ENCODE measurements around the gene PAOX.
A peak's percentile ranks its signal among the peaks of the same experiment; 100 is the strongest.

Gene PAOX

DNA sequence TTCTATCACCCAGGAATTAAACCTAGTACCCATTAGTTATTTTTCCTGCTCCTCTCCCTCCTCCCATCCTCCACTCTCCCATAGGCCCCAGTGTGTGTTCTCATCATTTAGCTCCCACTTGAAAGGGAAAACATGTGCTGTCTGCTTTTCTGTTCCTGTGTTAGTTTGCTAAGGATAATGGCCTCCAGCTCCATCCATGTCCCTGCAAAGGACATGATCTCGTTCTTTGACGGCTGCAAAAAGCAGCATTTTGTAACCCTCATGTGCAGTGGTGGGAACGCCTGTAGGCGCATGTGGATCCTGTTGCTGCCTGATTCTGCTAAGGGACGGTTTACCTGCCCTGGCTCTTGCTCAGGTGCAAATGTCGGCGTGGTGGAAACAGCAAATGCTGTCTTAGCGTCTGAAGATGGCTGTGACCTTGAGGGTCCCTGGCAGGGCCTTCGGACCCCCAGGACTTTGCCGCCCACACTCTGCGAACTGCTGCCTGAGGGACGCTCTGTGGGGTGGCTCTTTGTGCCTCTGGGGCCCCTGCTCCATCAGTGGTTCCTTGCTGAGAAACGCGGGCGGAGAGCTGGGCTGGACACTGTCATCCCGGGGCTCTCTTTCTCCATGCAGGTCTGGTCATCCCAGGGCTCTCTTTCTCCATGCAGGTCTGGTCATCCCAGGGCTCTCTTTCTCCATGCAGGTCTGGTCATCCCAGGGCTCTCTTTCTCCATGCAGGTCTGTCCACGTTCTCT lies 9.3 kb downstream of the PAOX start:
- DNase-seq: no peak

DNA sequence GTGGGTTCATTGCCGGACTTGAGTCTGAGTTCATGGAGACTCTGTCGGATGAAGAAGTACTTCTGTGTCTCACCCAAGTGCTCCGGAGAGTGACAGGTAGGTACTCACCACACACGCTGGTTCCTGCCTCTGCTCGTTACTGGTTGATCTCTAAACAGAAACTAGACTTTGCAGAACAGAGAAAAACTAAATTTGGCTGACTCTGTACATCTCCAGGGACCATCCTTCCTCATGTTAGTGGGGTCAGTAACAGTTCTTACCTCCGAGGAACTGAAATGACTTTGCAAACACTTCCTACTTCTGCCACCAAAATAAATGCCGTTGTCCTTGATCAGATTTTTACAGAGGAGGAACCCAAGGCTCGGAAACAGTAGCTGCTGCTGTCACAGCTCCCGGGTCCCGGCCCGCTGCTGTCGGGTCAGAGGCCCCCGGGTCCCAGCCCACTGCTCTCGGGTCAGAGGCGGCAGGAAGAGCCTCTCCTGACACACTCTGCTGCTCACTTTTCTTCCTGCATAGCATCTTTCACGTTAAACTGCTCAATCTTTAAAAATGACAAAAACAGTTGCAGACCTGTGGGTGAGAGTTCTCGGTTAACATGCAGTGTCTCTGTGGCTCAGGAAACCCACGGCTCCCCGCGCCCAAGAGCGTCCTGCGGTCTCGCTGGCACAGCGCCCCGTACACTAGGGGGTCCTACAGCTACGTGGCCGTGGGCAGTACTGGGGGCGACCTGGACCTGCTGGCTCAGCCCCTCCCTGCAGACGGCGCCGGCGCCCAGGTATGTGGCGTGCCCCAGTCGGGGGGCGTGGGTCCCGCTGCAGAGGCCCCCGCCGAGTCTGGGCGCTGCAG lies 10.1 kb downstream of the PAOX start:
- no peak for DNase-seq

DNA sequence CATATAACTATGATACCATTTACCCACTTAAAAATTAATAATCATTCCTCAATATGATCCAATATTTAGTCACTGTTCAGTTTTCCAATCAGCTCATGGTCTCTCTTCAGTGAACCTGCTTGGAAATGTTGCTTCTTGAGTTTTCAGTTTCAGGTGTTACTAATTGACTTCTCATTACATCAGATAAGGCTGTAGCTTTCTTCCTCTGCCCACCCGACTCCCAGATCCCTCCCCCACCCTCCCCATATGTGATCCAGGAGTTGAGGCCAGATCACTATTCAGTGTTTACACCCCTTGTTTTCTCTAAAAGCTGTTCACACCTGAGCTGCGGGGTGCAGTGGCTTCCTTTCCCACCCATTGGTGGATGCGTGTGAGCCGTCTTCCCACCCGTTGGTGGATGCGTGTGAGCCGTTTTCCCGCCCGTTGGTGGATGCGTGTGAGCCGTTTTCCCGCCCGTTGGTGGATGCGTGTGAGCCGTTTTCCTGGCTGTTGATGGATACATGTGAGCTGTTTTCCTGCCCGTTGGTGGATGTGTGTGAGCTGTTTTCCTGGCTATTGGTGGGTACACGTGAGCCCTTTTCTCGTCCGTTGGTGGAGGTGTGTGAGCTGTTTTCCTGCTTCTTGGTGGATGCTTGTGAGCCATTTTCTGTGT lies 11.7 kb downstream of the PAOX start:
- DNase-seq: no peak

DNA sequence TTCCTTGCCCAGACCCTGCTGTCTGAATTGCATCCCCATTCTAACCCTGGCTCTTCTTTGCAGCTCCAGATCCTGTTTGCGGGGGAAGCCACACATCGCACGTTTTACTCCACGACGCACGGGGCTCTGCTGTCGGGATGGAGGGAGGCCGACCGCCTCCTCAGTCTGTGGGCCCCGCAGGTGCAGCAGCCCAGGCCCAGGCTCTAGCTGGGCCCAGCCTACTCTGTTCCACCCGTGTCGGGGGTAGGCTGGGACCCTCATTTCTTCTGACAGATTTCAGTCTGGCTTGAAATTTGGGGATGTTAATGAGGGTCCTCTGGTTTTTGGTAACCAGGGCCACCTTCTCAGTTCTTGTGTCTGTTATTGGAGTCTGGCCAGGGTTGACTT lies 12.2 kb downstream of the PAOX start:
- DNase-seq: no peak

DNA sequence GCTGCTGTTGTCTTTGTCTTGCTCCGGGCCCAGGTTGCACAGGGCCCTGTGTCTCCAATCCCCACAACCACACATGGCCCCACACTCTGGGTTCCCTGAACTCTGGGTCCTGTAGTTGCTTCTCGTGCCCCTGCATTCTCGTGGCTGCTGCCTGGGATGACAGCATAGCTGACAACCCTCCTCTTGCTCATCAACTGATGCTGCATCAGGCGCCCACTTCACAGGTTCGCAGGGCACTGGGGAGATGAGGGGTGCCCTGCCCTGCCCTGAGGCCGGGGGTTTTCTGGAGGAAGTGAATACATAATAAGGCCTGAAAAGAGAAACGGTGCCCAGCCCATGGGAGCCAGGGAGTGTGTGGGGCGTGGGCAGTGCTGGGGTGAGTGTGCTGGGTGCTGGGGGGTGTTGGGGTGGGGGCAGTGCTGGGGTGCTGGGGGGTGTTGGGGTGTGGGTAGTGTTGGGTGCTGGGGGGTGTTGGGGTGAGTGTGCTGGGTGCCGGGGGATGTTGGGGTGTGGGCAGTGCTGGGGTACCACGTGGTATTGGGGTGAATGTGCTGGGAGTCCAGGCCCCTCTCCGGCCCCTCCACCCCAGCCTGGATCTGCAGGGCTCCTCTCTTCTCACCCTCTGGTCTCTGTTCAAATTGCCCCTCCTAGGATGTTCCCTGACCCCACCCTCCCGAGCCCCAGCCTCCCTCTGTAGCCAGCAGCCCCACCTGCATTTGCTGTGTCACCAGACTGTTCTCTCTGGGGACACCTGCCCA lies 12.9 kb downstream of the PAOX start:
- DNase-seq: no peak

DNA sequence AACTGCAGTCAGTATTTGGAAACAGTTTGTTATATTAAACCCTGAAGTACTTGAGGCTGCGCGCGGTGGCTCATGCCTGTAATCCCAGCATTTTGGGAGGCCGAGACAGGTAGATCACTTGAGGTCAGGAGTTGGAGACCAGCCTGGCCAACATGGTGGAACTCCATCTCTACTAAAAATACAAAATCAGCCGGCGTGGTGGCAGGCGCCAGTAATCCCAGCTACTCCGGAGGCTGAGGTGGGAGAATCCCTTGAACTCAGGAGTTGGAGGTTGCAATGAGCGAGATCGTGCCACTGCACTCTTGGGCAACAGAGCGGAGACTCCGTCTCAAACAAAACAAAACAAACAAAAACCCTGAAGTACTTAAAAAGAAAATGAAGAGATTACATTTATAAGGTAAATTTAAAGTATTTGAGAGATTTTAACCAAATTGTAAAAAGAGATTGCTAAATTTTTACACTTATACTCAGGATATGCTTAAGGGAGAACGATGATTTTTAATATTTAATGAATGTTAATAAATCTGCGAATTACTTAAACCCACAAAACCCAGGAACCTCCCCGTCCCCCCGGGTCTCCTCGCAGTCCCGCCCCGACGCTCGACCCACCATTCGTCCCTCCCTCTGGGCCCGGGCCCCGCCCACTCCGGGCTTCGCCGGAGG lies 14.5 kb downstream of the PAOX start:
- DNase-seq: peak; percentile 23

DNA sequence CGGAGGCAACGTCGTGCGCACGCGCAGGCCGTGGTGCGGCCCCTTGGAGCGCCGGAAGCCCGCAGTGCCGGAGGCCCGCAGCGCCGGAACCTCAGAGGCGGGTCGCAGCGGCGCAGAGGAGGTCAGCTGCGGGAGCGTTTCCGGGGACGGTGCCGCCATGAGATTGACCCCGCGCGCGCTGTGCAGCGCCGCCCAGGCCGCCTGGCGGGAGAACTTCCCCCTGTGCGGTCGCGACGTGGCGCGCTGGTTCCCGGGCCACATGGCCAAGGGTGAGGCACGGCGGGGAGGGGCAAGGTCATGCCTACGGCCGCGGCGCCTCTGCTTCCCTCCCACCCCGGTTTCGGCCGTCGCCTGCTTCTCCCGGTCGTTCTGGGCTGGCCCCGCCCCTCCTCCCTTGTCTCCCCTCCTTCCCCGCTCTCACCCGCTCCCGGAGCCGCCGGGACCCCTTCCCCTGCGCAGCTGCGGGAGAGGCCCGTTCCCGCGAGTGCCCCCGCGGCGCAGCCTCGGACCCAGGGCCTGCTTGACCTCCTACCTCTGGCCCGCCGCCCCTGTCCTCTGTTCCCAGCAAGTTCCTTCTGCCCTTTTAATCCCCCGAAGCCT lies 15.1 kb downstream of the PAOX start, which contains the start of gene MTG1:
Gene MTG1, plus strand, starts transcription at position 94 of the 600 bp plus-strand sequence. Its CDS starts 64 bp downstream, at position 158.
- DNase-seq: peak; percentile 3

DNA sequence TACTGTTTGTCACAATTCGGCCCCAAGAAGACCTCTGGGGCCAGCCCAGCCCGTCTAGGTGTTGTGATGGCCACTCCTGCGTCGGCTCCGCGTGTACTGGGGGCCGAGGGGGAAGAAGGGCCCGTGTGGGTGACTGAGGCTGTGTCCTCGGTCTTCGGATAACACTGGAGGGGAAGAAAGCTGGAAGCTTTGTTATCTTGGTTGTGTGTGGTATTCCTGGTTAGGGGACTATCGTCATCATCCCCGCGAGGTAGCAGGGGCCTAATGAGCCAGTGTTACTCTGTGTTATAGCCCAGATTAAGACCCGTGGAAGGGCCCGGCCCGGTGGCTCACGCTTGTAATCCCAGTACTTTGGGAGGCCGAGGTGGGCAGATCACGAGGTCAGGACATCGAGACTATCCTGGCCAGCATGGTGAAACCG lies 15.7 kb downstream of the PAOX start:
- DNase-seq: no peak

DNA sequence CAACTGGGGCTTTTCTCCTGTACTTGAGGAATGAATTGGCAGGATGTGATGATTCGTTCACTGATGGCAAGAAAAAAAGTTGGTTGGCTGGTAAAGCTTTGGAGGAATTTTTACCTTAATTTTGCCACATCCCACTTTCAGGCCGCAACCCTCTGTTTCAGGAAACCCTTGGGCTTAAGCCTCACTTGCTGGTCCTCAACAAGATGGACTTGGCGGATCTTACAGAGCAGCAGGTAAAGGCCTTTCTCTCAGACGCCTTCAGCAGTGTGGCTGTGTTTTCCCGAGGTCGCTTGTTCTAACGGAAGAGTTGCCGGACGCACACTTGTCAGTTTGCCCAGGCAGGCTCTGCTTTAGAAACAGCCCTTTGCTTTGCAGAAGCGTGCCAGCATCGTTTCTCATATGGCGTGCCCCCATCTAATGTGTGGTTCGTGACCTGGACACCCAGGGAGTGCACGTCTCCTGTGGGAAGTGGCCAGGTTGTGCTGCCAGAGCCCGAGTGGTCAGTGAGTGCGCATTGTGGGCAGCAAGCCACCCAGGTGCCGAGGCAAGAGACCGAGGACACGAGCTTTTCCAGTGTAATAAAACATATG lies 17.1 kb downstream of the PAOX start:
- no peak for DNase-seq

DNA sequence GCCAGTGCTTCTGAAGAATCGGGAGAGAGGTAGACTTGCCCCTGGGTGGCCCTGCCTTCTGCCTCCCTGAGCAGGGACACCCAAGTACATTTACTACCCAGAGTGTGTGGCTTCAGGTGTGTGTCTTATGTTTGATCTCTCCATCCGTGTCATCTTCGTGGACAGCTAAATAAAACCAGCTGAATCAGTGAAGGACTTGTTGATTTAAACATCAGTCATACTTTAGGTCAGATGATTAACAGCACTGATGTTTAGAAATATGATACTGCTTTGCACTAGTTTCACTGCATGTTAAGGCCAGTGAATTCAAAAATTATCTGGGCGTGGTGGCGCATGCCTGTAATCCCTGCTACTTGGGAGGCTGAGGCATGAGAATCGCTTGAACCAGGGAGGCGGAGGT lies 18.9 kb downstream of the PAOX start:
- no peak for DNase-seq

DNA sequence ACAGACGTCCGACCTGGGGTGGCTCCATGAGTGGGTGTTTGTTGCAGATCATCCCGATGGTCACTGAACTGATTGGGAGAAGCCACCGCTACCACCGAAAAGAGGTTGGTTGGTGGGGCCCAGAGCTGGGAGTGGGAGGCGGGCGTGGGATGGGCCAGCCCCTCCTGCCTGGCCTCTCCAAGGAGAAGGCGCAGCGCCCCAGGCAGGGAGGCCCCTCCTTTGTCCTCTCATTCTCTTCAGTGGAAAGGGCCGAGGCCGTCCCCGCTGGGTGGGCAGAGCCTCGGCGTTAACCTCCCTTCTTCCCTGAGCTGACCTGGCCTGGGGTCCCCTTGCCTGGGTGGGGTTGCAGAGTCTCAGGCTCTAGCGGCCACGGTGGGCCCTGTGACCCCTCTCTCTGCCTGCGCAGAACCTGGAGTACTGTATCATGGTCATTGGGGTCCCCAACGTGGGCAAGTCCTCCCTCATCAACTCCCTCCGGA lies 20.1 kb downstream of the PAOX start:
- DNase-seq: no peak

DNA sequence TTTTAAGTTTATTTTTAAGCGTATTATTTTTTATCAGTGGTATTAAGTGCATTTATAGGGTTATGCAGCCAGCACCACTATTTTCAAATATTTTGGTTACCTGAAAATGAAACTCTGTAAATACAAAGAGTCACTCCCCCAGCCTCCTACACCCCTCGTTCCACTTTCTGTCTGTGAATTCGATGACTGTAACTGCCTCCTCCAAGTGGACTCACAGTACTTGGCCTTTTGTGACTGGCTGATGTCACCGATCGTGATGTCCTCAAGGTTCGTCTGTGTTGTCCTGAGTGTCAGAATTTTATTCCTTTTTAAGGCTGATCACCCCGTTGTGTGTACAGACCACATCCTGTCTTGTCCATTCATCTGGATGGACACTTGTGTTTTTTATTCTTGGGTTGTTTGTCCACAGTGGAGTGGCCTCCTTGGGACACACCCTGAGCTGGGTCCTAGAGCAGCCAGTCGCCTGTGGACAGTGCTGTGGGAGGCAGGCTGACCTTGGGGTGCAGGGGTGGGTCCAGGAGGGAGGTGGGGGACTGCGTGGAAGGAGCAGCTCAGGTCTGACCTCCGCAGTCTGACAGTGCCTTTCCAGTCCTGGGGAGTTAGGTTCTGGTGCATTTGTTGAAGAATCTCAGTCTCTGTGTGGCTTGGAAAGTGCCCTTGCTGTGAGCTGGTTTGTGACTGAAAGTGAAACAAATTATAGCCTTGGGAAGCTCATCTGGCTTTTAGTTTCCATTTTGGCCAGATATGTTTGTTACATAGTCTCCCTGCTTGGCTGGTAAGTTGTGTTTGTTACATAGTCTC lies 21.8 kb downstream of the PAOX start:
- no peak for DNase-seq

DNA sequence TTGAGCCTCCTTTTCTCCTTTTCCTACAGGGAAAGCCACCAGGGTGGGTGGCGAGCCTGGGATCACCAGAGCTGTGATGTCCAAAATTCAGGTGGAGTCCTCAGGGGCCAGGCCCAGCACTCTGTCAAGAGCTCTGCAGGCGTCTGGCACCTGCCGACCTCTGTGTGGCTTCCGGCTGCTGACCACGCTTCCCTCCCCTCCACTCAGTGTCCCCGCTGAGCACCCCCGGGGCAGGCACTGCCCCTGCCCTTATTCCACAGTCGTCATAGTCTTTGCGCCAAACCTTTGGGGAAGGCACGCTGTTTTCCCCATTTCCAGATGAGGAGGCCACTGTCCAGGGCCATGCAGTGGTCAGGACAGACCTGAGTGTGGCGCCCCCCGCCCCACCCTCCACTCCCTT lies 22.4 kb downstream of the PAOX start:
- no peak for DNase-seq

DNA sequence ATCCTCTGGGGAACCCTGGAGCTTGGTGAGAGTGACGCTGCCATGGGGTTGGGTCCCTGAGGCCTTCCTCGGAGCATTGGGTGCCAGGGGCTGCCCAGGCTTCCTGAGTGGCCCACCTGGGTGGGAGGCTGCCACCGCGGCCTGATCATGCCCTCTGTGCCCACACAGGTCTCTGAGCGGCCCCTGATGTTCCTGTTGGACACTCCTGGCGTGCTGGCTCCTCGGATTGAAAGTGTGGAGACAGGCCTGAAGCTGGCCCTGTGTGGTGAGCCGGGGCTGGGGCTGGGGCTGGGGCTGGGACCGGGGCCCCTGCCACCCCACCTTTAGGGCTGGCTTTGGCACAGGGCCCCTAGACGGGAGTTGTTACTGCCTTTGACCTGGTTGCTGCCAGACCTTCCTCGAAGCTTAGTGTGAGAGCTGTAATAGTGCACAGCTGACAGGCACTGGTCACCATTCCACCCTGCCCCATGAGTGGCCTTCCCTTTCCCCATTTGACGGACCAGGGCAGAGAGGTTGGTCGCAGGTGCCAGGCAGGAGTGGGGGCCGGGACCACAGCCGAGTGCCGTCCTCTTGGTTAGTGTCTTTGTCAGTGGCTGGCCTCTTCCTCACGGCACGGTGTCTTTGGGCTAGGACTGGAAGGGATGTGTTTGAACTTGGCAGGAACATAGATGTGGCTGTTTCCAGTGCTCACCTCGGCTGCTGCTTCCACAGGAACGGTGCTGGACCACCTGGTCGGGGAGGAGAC lies 23.1 kb downstream of the PAOX start:
- DNase-seq: no peak

DNA sequence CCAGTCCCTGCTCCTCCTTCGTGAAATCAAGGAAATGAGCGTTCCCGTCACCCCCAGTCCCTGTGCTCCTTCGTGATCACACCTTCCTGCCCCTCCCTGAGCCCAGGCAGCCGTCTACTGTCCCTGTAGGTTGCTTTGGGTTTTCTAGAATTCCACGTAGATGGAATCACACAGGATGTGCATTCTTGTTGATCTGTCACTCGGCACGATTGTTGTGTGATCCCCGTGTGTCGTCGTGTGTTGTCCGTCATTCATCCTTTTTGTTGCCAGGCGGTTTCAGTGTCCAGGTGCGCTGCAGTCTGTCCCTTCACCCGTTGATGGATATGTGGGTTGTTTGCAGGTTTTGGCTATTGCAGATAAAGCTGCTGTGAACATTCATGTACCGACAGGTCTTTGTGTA lies 24.3 kb downstream of the PAOX start:
- DNase-seq: no peak

DNA sequence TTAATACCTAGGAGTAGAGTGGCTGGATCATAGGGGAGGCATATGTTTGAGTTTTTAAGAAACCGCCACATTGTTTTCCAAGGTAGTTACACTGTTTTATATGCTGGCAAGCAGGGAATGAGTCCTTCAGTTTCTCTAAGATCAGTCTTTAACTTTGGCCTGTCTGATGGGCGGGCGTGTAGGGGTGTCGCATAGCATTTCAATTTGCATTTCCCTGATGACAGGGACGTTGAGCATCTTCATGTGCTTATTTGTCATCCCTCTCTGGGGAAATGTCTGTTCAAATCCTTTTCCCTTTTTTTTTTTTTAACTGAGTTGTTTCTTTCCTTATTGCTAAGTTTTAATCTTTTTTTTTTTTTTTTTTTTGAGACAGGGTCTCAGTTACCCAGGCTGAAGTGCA lies 24.7 kb downstream of the PAOX start:
- DNase-seq: no peak

DNA sequence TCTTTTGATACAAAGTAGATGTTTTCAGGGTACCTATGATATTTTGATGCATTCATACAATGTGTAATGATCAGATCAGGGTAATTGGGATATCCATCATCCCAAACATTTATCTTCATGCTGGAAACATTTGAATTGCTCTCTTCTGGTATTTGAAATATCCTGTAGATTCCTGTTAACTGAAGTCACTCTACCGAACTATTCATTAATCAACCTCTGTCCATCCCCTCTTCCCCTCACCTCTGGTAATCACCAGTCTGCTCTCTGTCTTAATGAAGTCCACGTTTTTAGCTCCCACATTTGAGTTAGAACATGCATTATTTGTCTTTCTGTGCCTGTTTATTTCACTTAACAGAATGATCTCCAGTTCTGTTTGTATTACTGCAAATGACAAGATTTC lies 26.2 kb downstream of the PAOX start:
- DNase-seq: no peak

DNA sequence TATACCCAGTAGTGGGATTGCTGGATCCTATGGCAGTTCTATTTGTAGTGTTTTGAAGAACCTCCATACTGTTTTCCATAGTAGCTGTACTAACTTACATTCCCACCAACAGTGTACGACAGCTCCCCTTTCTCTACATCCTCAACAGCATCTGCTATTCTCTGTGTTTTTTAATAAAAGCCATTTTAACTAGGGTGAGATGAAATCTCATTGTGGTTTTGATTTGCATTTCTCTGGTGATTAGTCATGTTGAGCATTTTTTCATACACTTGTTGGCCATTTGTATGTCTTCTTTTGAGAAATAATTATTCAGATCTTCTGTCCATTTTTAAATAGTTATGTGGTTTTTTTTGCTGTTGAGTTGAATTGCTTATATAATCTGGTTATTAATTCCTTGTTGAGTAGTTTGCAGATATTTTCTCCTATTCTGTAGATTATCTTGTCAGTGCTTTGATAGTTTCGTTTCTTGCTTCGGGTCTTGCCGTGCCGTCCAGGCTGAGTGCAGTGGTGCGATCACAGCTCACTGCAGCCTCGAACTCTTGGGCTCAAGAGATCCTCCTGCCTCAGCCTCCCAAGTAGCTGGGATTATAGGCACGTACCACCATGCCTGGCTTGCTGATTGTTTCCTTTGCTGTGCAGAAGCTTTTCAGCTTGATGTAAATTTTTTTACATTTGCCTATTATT lies 26.9 kb downstream of the PAOX start:
- no peak for DNase-seq

Measured in NCI-H1694 treated with DMSO at 0.1 percent for 48 hours (cell line).